Hematopoietic multipotent progenitor cell treated with erythropoietin and hydrocortisone succinate and interleukin-3 and kit ligand, for 6 days (in vitro differentiated cells): ENCODE measurements around the gene ZFP36.
"Not testable (repeated sequence)": the region's sequence is repeated elsewhere in the genome, so short reads cannot be mapped to it uniquely, and the experiment has no call there.

Source experiments
- DNase-seq: peaks from one replicate; pipeline ENCODE4 v3.0.0-alpha.2; 2015

ZFP36 gene

DNA sequence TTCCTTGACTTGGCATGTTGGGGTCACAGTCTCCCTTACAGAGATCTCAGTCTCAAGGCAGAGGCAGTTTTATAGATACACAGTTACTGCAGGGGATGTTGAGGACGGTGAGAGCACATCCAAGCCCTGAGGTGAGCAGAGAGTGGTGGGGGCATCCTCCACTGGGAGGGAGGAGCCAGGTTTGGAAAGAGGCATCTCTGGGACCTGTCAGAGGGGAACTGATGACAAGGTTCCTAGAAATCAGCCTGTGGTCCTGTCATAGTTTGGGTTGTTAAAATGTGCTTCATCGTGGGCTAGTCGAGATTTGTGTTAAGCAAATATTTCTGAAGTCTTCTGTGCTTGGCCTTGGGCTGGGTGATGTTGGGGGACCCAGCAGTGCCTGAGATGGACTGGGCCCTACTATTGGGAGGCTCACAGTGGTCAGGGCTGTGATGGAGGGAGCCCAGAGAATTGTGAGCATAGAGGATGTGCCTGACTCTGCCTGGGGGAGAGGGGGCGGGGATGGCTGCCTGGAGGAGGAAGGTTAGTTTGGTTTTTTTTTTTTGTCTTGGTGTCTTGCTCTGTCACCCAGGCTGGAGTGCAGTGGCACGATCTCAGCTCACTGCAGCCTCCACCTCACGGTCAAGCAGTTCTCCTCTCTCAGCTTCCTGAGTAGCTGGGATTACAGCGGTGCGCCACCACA, 42.6 kb downstream of the ZFP36 start:
- DNase-seq: no peak

- DNase-seq: not testable (repeated sequence)
Measured at GRCh38 chr19:39451257-39451656, 44.6 kb downstream of the ZFP36 start.
